T-cell (primary cell): ENCODE results near the gene GGT6. TPM values are rescaled to one million over a fixed set of nuclear protein-coding genes. Genes with fewer than 3 reads are reported as not detected.
"Not testable (repeated sequence)": the region's sequence is repeated elsewhere in the genome, so short reads cannot be mapped to it uniquely, and the experiment has no call there.

ENCODE experiments used
- ATAC-seq, 4 experiments: fragments of 200-7000 bp in 3 of 4; fragments of 150-1000 bp in 1 of 4; cut with Tn5 transposase; replicated peaks in 1 of 4; 1 replicate in 3 of 4; 2 replicates in 1 of 4; pipeline ENCODE4 v1.10.0; 2021; ENCODE audit warnings: moderate library complexity in 3 of 4, mild to moderate bottlenecking in 2 of 4, moderate number of reproducible peaks in 1 of 4
- CTCF ChIA-PET, 2 donors: fragments of 300-600 bp; sonication (Branson Sonifier 250); formaldehyde crosslinking; loops; one replicate each; lab custom pipeline; 2022; ENCODE audit warnings: antibody characterized with exemption in 2 of 2; lab: Charles Lee
- POLR2A ChIA-PET, 2 donors: fragments of 300-600 bp; sonication (Branson Sonifier 250); formaldehyde crosslinking; loops; one replicate each; lab custom pipeline; 2022; ENCODE audit warnings: antibody characterized with exemption in 2 of 2; lab: Charles Lee
- DNase-seq, 35 experiments: peaks; one replicate each; pipeline versions ENCODE4 v3.0.0 to v3.0.0-alpha.2; 2013 to 2023
- H3K27ac ChIP-seq: one replicate; pipeline ENCODE4 v1.5.1; 2013; ENCODE audit warnings: low read length
- H3K27me3 ChIP-seq, 2 experiments: replicated peaks in 1 of 2; 1 replicate in 1 of 2; 2 replicates in 1 of 2; pipeline versions ENCODE4 v1.6.1 to v1.7.0; 2013; ENCODE audit warnings: low read length in 1 of 2, mixed read lengths in 1 of 2; ENCODE audit not compliant: control insufficient read depth in 2 of 2, insufficient read depth in 2 of 2; ENCODE audit errors: extremely low read depth in 1 of 2
- H3K36me3 ChIP-seq, 2 donors: 1 replicate in 1 of 2; 2 replicates in 1 of 2; pipeline versions ENCODE4 v1.6.1 to v1.7.0; 2013; ENCODE audit warnings: low read length in 1 of 2; ENCODE audit not compliant: control insufficient read depth in 2 of 2, insufficient read depth in 1 of 2; ENCODE audit errors: extremely low read depth in 1 of 2
- H3K4me1 ChIP-seq, 2 experiments: 1 replicate in 1 of 2; 2 replicates in 1 of 2; pipeline versions ENCODE4 v1.6.1 to v1.7.0; 2013; ENCODE audit warnings: low read length in 2 of 2, mixed read lengths in 1 of 2; ENCODE audit not compliant: insufficient read depth in 2 of 2, control insufficient read depth in 1 of 2; ENCODE audit errors: extremely low read depth in 1 of 2
- H3K4me3 ChIP-seq, 2 donors: 1 replicate in 1 of 2; 2 replicates in 1 of 2; pipeline versions ENCODE4 v1.5.1 to v1.7.0; 2013; ENCODE audit warnings: mild to moderate bottlenecking in 2 of 2, low read length in 1 of 2, moderate library complexity in 1 of 2; ENCODE audit not compliant: control insufficient read depth in 1 of 2; ENCODE audit errors: extremely low read depth in 1 of 2
- H3K9me3 ChIP-seq: 2 replicates; pipeline ENCODE4 v1.7.0; 2013
- H3K27ac Mint-ChIP-seq, 2 donors: one replicate each; pipeline ENCODE4 v1.8.0; 2020 to 2021; ENCODE audit warnings: mild to moderate bottlenecking in 2 of 2, mixed read lengths in 2 of 2
- H3K27me3 Mint-ChIP-seq, 2 donors: one replicate each; pipeline ENCODE4 v1.8.0; 2021 to 2022; ENCODE audit warnings: mixed read lengths in 2 of 2
- H3K36me3 Mint-ChIP-seq: one replicate; pipeline ENCODE4 v1.8.0; 2021; ENCODE audit warnings: mixed read lengths
- H3K4me1 Mint-ChIP-seq, 3 donors: one replicate each; pipeline ENCODE4 v1.8.0; 2020 to 2022; ENCODE audit warnings: mixed read lengths in 3 of 3, mild to moderate bottlenecking in 1 of 3
- H3K4me3 Mint-ChIP-seq, 3 donors: one replicate each; pipeline ENCODE4 v1.8.0; 2020 to 2022; ENCODE audit warnings: mild to moderate bottlenecking in 3 of 3, mixed read lengths in 3 of 3, moderate library complexity in 3 of 3
- H3K9me3 Mint-ChIP-seq, 3 donors: one replicate each; pipeline ENCODE4 v1.8.0; 2020 to 2022; ENCODE audit warnings: mixed read lengths in 3 of 3
- WGBS: methylation state at CpG from one replicate; pipeline ENCODE4 v1.1.5; 2013; ENCODE audit warnings: missing lambda C conversion rate; ENCODE audit not compliant: insufficient coverage; 5-methylcytosine and 5-hydroxymethylcytosine counted together
- total RNA-seq, 35 experiments: library from RNA in 6 of 35; stranded (reverse) in 6 of 35; fragments of 120-200 nt in 1 of 35; gene quantifications; one replicate each; pipeline versions ENCODE4 v1.2.1 to v1.2.4 and lab custom pipeline; 2013 to 2026

Gene GGT6
- total RNA-seq, 5 donors from 2014 or later (not counting 1 experiment from before 2014, with no cell fraction given) = not detected

DNA sequence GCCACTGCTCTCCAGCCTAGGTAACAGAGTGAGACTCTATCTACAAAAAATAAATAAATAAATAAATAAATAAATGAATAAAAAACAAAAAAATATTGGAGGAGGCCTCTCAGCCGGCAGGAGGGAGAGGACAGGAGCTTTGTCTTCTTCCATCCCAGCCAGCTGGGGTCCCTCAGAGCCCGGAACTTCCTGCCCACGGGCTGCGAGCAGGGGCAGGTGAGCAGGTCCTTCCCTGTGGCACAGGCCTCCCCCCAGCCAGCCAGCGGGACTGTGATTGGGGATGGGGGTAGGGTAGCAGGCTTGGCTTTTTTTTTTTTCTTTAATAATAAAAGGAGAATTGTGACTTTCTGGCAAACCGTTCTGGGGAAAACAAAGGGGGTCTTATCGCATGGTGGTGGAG is 34.0 kb upstream of the GGT6 start:
- Histone ChIP-seq H3K27me3 (peaks cover 0 to 60% of the 10 kb centered on the region in 2 experiments), H3K4me3 (no peak overlapping the region), H3K27ac (no peak overlapping the region), H3K36me3 (no peaks in the 10 kb centered on the region), H3K4me1 (peaks cover 0 to 9% of the 10 kb centered on the region in 2 experiments), H3K9me3 (no peaks in the 10 kb centered on the region)
- WGBS = no CpG with 5 or more reads among the region's 7 CpGs
- Mint-ChIP-seq H3K27ac (no peak overlapping the region), H3K9me3 (no peaks in the 10 kb centered on the region), H3K36me3 (no peaks in the 10 kb centered on the region), H3K4me3 (no peak overlapping the region), H3K4me1 (peaks cover 4 to 5% (median 4%) of the 10 kb centered on the region in 3 donors), H3K27me3 (peaks cover 8 to 25% of the 10 kb centered on the region in 2 donors)
- no peak for ATAC-seq
- no peak for DNase-seq
- ChIA-PET CTCF (no interaction called here), POLR2A (no interaction called here)

DNA sequence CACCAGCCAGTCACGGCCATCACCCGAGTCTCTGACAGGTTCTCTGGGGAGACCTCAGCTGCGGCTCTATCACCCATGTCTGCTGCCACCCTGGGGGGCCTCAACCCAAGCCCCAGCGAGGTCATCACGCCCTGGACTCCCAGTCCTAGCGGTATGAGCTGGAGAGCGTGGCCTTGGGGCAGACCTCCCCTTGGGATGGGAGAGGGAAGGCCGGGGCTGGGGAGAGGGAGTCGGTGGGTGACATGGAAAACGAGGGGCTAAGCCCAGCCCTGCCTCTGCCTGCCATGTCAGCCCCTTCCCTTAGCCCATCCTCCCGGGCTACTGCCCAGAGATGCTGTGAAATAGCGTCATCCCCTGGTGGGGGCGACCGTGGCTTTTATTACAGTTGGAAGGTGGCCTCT is 32.6 kb upstream of the GGT6 start:
- H3K4me1 Mint-ChIP-seq = peaks cover 4 to 5% (median 4%) of the 10 kb centered on the region in 3 donors
- POLR2A ChIA-PET = no interaction called here
- Histone ChIP-seq H3K27me3 (peaks cover 0 to 55% of the 10 kb centered on the region in 2 experiments), H3K9me3 (no peaks in the 10 kb centered on the region), H3K36me3 (no peaks in the 10 kb centered on the region), H3K4me3 (no peak overlapping the region), H3K27ac (no peak overlapping the region), H3K4me1 (peaks cover 0 to 9% of the 10 kb centered on the region in 2 experiments)
- no peaks in the 10 kb centered on the region for H3K36me3 Mint-ChIP-seq
- H3K27ac Mint-ChIP-seq = no peak overlapping the region
- peaks cover 8 to 19% of the 10 kb centered on the region in 2 donors for H3K27me3 Mint-ChIP-seq
- CTCF ChIA-PET = no interaction called here
- H3K4me3 Mint-ChIP-seq = no peak overlapping the region
- ATAC-seq (no peak), DNase-seq (no peak)
- H3K9me3 Mint-ChIP-seq = no peaks in the 10 kb centered on the region
- WGBS = 88% methylated on average over 9 of the region's 14 CpGs

- ChIA-PET POLR2A (no interaction called here), CTCF (no interaction called here)
- Histone ChIP-seq H3K9me3 (no peaks in the 10 kb centered on the region), H3K27me3 (peaks cover 0 to 51% of the 10 kb centered on the region in 2 experiments), H3K4me3 (no peak overlapping the region), H3K4me1 (peaks cover 0 to 9% of the 10 kb centered on the region in 2 experiments), H3K27ac (no peak overlapping the region), H3K36me3 (no peaks in the 10 kb centered on the region)
- 75% methylated on average over 11 of the region's 11 CpGs for WGBS
- DNase-seq = no peak
- H3K27ac Mint-ChIP-seq = no peak overlapping the region
- H3K4me1 Mint-ChIP-seq = peaks cover 4 to 5% (median 4%) of the 10 kb centered on the region in 3 donors
- H3K27me3 Mint-ChIP-seq = peaks cover 8 to 15% of the 10 kb centered on the region in 2 donors
- H3K36me3 Mint-ChIP-seq = no peaks in the 10 kb centered on the region
- ATAC-seq = no peak
- no peaks in the 10 kb centered on the region for H3K9me3 Mint-ChIP-seq
- H3K4me3 Mint-ChIP-seq = no peak overlapping the region
These were observed 32.0 kb upstream of the GGT6 start for GRCh38 chr17:4592240-4593005.

DNA sequence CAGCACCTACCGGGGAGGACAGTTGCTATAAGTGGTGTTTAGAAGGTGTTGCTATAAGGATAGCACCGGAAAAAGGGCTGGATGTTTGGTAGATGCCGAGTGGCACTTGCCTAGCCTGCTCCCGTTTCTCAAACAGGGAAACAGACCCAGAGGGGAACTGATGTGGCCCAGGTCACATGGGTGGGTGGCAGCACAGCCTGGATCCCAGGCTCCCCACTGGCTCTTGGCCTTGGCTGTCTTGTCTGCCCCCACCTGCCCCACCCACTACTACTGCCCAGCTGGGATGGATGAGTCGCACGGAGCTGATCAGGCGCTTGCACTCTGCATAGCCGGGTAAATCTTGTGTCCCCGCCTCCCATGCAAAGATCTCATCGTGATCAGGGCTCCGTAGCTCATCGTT is 31.2 kb upstream of the GGT6 start:
- Mint-ChIP-seq H3K36me3 (no peaks in the 10 kb centered on the region), H3K9me3 (no peaks in the 10 kb centered on the region), H3K4me1 (peaks cover 4 to 5% (median 4%) of the 10 kb centered on the region in 3 donors), H3K27me3 (peaks cover 12 to 16% of the 10 kb centered on the region in 2 donors), H3K4me3 (no peak overlapping the region), H3K27ac (no peak overlapping the region)
- DNase-seq = no peak
- ATAC-seq = no peak
- H3K4me3 ChIP-seq = no peak overlapping the region
- ChIA-PET CTCF (no interaction called here), POLR2A (no interaction called here)
- no peak overlapping the region for H3K27ac ChIP-seq
- H3K9me3 ChIP-seq = no peaks in the 10 kb centered on the region
- 73% methylated on average over 12 of the region's 12 CpGs for WGBS
- H3K27me3 ChIP-seq = peaks cover 0 to 53% of the 10 kb centered on the region in 2 experiments
- H3K4me1 ChIP-seq = peaks cover 0 to 9% of the 10 kb centered on the region in 2 experiments
- H3K36me3 ChIP-seq = no peaks in the 10 kb centered on the region

GRCh38 chr17:4590981-4591453 is 30.6 kb upstream of the GGT6 start:
- ChIA-PET POLR2A (no interaction called here), CTCF (no interaction called here)
- H3K36me3 Mint-ChIP-seq = no peaks in the 10 kb centered on the region
- Histone ChIP-seq H3K36me3 (no peaks in the 10 kb centered on the region), H3K4me3 (no peak overlapping the region), H3K4me1 (peaks cover 0 to 9% of the 10 kb centered on the region in 2 experiments), H3K9me3 (no peaks in the 10 kb centered on the region), H3K27ac (no peak overlapping the region), H3K27me3 (peaks cover 0 to 51% of the 10 kb centered on the region in 2 experiments)
- H3K9me3 Mint-ChIP-seq = no peaks in the 10 kb centered on the region
- WGBS = 65% methylated on average over 3 of the region's 10 CpGs
- no peak overlapping the region for H3K27ac Mint-ChIP-seq
- no peak for ATAC-seq
- DNase-seq = no peak
- peaks cover 4 to 5% (median 4%) of the 10 kb centered on the region in 3 donors for H3K4me1 Mint-ChIP-seq
- peaks cover 17 to 21% of the 10 kb centered on the region in 2 donors for H3K27me3 Mint-ChIP-seq
- no peak overlapping the region for H3K4me3 Mint-ChIP-seq

DNA sequence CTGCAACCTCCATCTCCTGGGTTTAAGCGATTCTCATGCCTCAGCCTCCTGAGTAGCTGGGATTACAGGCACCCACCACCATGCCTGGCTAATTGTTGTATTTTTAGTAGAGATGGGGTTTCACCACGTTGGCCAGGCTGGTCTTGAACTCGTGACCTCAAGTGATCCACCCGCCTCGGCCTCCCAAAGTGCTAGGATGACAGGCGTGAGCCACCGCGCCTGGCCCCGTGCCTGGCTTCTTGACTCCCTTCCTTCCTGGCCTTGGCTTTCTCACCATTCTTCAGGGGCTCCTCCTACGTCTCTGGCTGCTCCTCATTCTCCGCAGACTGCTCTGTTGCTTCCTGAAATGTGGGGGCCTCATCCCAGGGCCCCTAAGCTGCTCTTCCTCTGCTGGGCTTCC is 29.7 kb upstream of the GGT6 start:
- H3K27ac Mint-ChIP-seq, ATAC-seq, H3K36me3 ChIP-seq, H3K9me3 ChIP-seq, H3K4me1 Mint-ChIP-seq, POLR2A ChIA-PET, H3K36me3 Mint-ChIP-seq, H3K9me3 Mint-ChIP-seq, H3K4me1 ChIP-seq, CTCF ChIA-PET, H3K4me3 ChIP-seq, H3K4me3 Mint-ChIP-seq, DNase-seq, H3K27ac ChIP-seq: not testable (repeated sequence)
- 71% methylated on average over 10 of the region's 11 CpGs for WGBS
- H3K27me3 Mint-ChIP-seq = peaks cover 20 to 29% of the 10 kb centered on the region in 2 donors
- H3K27me3 ChIP-seq = peaks cover 0 to 54% of the 10 kb centered on the region in 2 experiments
